HepG2 (cell line): ENCODE data around the gene ZG16B. TPM values are rescaled to one million over a fixed set of nuclear protein-coding genes. Genes with fewer than 3 reads are reported as not detected.

Experiments
- ATF4 ChIP-seq, 2 experiments: fragments of 450-650 bp in 1 of 2; sonication (generic) in 1 of 2; formaldehyde crosslinking; IDR thresholded peaks; 2 replicates each; pipeline versions ENCODE4 v1.5.0 to v1.8.0; 2020 to 2022; ENCODE audit warnings: mild to moderate bottlenecking in 1 of 2, missing genetic modification reagents in 1 of 2
- CENPX ChIP-seq: sonication (generic); formaldehyde crosslinking; IDR thresholded peaks from 2 replicates; pipeline ENCODE4 v1.9.0; 2021; ENCODE audit warnings: mild to moderate bottlenecking, missing genetic modification reagents, moderate library complexity
- DNMT3B ChIP-seq: conservative IDR thresholded peaks from 2 replicates; pipeline ENCODE4 v1.6.1; 2016; ENCODE audit warnings: missing biosample characterization, control low read depth
- FOXM1 ChIP-seq: sonication (generic); formaldehyde crosslinking; IDR thresholded peaks from 2 replicates; pipeline ENCODE4 v1.5.0; 2020; ENCODE audit warnings: missing genetic modification reagents
- JDP2 ChIP-seq: sonication (generic); formaldehyde crosslinking; IDR thresholded peaks from 2 replicates; pipeline ENCODE4 v1.8.1; 2022; ENCODE audit warnings: missing genetic modification reagents, borderline replicate concordance
- KDM2A ChIP-seq: sonication (generic); formaldehyde crosslinking; IDR thresholded peaks from 2 replicates; pipeline ENCODE4 v1.4.0; 2020; ENCODE audit warnings: low read depth, missing genetic modification reagents, borderline replicate concordance
- KDM3A ChIP-seq: IDR thresholded peaks from 2 replicates; pipeline ENCODE4 v1.6.1; 2018; ENCODE audit warnings: low read depth, missing compliant biosample characterization
- KLF9 ChIP-seq: IDR thresholded peaks from 2 replicates; pipeline ENCODE4 v1.6.1; 2016; ENCODE audit warnings: low read depth
- NCOA5 ChIP-seq: sonication (generic); formaldehyde crosslinking; IDR thresholded peaks from 2 replicates; pipeline ENCODE4 v1.4.0; 2020; ENCODE audit warnings: missing genetic modification reagents
- NFATC3 ChIP-seq: sonication (generic); formaldehyde crosslinking; IDR thresholded peaks from 2 replicates; pipeline ENCODE4 v1.5.1; 2020; ENCODE audit warnings: mild to moderate bottlenecking, missing genetic modification reagents
- PRMT3 ChIP-seq: sonication (generic); formaldehyde crosslinking; IDR thresholded peaks from 2 replicates; pipeline ENCODE4 v1.8.1; 2022; ENCODE audit warnings: low read depth, mild to moderate bottlenecking, moderate library complexity, missing genetic modification reagents, borderline replicate concordance
- SYNCRIP ChIP-seq: fragments of 200-400 bp; formaldehyde crosslinking; IDR thresholded peaks from 2 replicates; pipeline ENCODE4 v1.6.1; 2018; ENCODE audit warnings: mild to moderate bottlenecking, low read depth, low read length; ENCODE audit not compliant: insufficient read depth
- TFE3 ChIP-seq: IDR thresholded peaks from 2 replicates; pipeline ENCODE4 v1.6.1; 2016
- ZBED4 ChIP-seq: sonication (generic); formaldehyde crosslinking; IDR thresholded peaks from 2 replicates; pipeline ENCODE4 v1.4.0; 2020; ENCODE audit warnings: missing genetic modification reagents, borderline replicate concordance
- ZNF382 ChIP-seq: sonication (generic); formaldehyde crosslinking; IDR thresholded peaks from 2 replicates; pipeline ENCODE4 v1.5.0; 2020; ENCODE audit warnings: missing genetic modification reagents, mild to moderate bottlenecking, borderline replicate concordance
- ZNF556 ChIP-seq: sonication (generic); formaldehyde crosslinking; IDR thresholded peaks from 2 replicates; pipeline ENCODE4 v1.4.0; 2020; ENCODE audit warnings: mild to moderate bottlenecking, missing genetic modification reagents, borderline replicate concordance
- ZNF558 ChIP-seq: sonication (generic); formaldehyde crosslinking; IDR thresholded peaks from 2 replicates; pipeline ENCODE4 v1.9.0; 2022; ENCODE audit warnings: mild to moderate bottlenecking, missing genetic modification reagents, borderline replicate concordance
- ZNF710 ChIP-seq: sonication (generic); formaldehyde crosslinking; IDR thresholded peaks from 2 replicates; pipeline ENCODE4 v1.5.0; 2020; ENCODE audit warnings: mild to moderate bottlenecking, missing genetic modification reagents, borderline replicate concordance
- ZNF792 ChIP-seq: IDR thresholded peaks from 2 replicates; pipeline ENCODE4 v1.6.1; 2016
- ZSCAN9 ChIP-seq: IDR thresholded peaks from 2 replicates; pipeline ENCODE4 v1.6.1; 2016; ENCODE audit warnings: borderline replicate concordance
- polyA plus RNA-seq, 8 experiments: library from polyadenylated mRNA; depleted of rRNA in 3 of 8; stranded (reverse) in 7 of 8; unstranded in 1 of 8; fragments of >200 nt; fragmentation: Illumina TruSeq in 4 of 8; extraction: Trizol in 4 of 8; gene quantifications; 2 replicates each; pipeline versions ENCODE4 v1.2.1 to v1.2.3, GENCODE V29; 2011 to 2016; ENCODE audit warnings: low read depth in 4 of 8, missing spikeins in 1 of 8, mixed read lengths in 1 of 8; ENCODE audit not compliant: insufficient read depth in 1 of 8
- total RNA-seq, 5 experiments: library from RNA; depleted of rRNA; stranded (reverse); fragments of >200 nt; fragmentation: Illumina TruSeq; extraction: Trizol; gene quantifications; 2 replicates each; pipeline ENCODE4 v1.2.3, GENCODE V29; 2016; ENCODE audit warnings: low read depth in 1 of 5

Gene ZG16B
- total and polyA plus RNA-seq, 2 of the 13 experiments (the other 11 are each of a cell fraction or from before 2014, with no cell fraction given) = 1.5 to 11.3 TPM

GRCh38 chr16:2867987-2868789 lies 38.1 kb downstream of the ZG16B start (continued):
- peak; percentile 86 for TF ChIP-seq KDM2A (CRISPR knock-in tag)
- TF ChIP-seq DNMT3B = no peak
- no peak for TF ChIP-seq PRMT3 (CRISPR knock-in tag)
- TF ChIP-seq ZBED4 (CRISPR knock-in tag) = peak; percentile 86
- no peak for TF ChIP-seq ZNF382 (CRISPR knock-in tag)
- peak; percentile 30; the same call in 1 of the 2 replicates for TF ChIP-seq NFATC3 (CRISPR knock-in tag)
- TF ChIP-seq NCOA5 (CRISPR knock-in tag) = no peak
- TF ChIP-seq ZNF558 (CRISPR knock-in tag) = no peak
- TF ChIP-seq ZSCAN9 (CRISPR knock-in tag) = peak; percentile 71; the same call in 1 of the 2 replicates
- TF ChIP-seq TFE3 (CRISPR knock-in tag) = peak; percentile 55; the same call in 1 of the 2 replicates
- peak; percentile 76 for TF ChIP-seq ZNF792 (CRISPR knock-in tag)
- peak; percentile 78 for TF ChIP-seq KDM3A (CRISPR knock-in tag)
- no peak for TF ChIP-seq KLF9 (CRISPR knock-in tag)
- no peak for TF ChIP-seq ZNF710 (CRISPR knock-in tag)
- no peak for TF ChIP-seq JDP2
- peak in 1 of 2 experiments; percentile 66; a peak in 1 of 4 replicates for TF ChIP-seq ATF4 (CRISPR knock-in tag; IDR thresholded peaks at IDR 0.05)
- no peak for TF ChIP-seq FOXM1 (CRISPR knock-in tag)
- peak; percentile 30; the same call in 1 of the 2 replicates for TF ChIP-seq ZNF556 (CRISPR knock-in tag)
- TF ChIP-seq SYNCRIP = no peak
- TF ChIP-seq CENPX (CRISPR knock-in tag) = no peak
